Hepatocyte (in vitro differentiated cells): Measurements from ENCODE around the gene PGD. TPM values are rescaled to one million over a fixed set of nuclear protein-coding genes. Genes with fewer than 3 reads are reported as not detected.

Source experiments
- DNase-seq: peaks from one replicate; pipeline ENCODE4 v3.0.0-alpha.2; 2016; ENCODE audit warnings: low spot score
- H2AFZ ChIP-seq: fragments of 200-600 bp; sonication (generic); 2 replicates; pipeline ENCODE4 v1.6.0; 2016; ENCODE audit warnings: antibody characterized with exemption, mild to moderate bottlenecking
- H3K27ac ChIP-seq: fragments of 200-600 bp; sonication (generic); 2 replicates; pipeline ENCODE4 v1.5.1; 2016; ENCODE audit warnings: mild to moderate bottlenecking
- H3K27me3 ChIP-seq: fragments of 200-600 bp; sonication (generic); 2 replicates; pipeline ENCODE4 v1.6.1; 2016
- H3K36me3 ChIP-seq: fragments of 200-600 bp; sonication (generic); replicated peaks from 2 replicates; pipeline ENCODE4 v1.5.1; 2016; ENCODE audit warnings: low read depth; ENCODE audit not compliant: insufficient read depth
- H3K4me1 ChIP-seq: fragments of 200-600 bp; sonication (generic); 2 replicates; pipeline ENCODE4 v1.5.1; 2016; ENCODE audit warnings: mild to moderate bottlenecking, moderate library complexity; ENCODE audit not compliant: insufficient read depth
- H3K4me2 ChIP-seq: fragments of 200-600 bp; sonication (generic); 2 replicates; pipeline ENCODE4 v1.6.0; 2016
- H3K4me3 ChIP-seq: fragments of 200-600 bp; sonication (generic); 2 replicates; pipeline ENCODE4 v1.5.1; 2016; ENCODE audit warnings: mild to moderate bottlenecking
- H3K79me2 ChIP-seq: fragments of 200-600 bp; sonication (generic); 2 replicates; pipeline ENCODE4 v1.6.0; 2017; ENCODE audit warnings: mild to moderate bottlenecking
- H3K9me2 ChIP-seq: fragments of 200-600 bp; sonication (generic); replicated peaks from 2 replicates; pipeline ENCODE4 v1.6.0; 2017; ENCODE audit warnings: mild to moderate bottlenecking; ENCODE audit not compliant: insufficient read depth
- H3K9me3 ChIP-seq: fragments of 200-600 bp; sonication (generic); 2 replicates; pipeline ENCODE4 v1.5.1; 2016; ENCODE audit warnings: low read depth, mild to moderate bottlenecking
- H4K20me1 ChIP-seq: fragments of 200-600 bp; sonication (generic); 2 replicates; pipeline ENCODE4 v1.6.0; 2016; ENCODE audit warnings: mild to moderate bottlenecking; ENCODE audit not compliant: insufficient read depth, poor library complexity, severe bottlenecking
- EZH2 ChIP-seq: fragments of 200-600 bp; sonication (generic); IDR thresholded peaks from 2 replicates; pipeline ENCODE4 v1.6.1; 2016; ENCODE audit warnings: antibody characterized with exemption, mild to moderate bottlenecking, borderline replicate concordance
- EZH2phosphoT487 ChIP-seq: fragments of 200-600 bp; sonication (generic); IDR thresholded peaks from one replicate; pipeline ENCODE4 v1.6.1; 2018; ENCODE audit warnings: antibody characterized with exemption, mild to moderate bottlenecking, low read depth, moderate library complexity; ENCODE audit not compliant: unreplicated experiment, severe bottlenecking
- WGBS: methylation state at CpG from one replicate; pipeline ENCODE4 v1.1.6; 2016; ENCODE audit warnings: low lambda C conversion rate; ENCODE audit errors: missing lambda C conversion rate; 5-methylcytosine and 5-hydroxymethylcytosine counted together
- polyA plus RNA-seq: library from polyadenylated mRNA; unstranded; fragments of >200 nt; fragmentation: Nextera tagmentation; extraction: Ambion mirVana; gene quantifications from 2 replicates; pipeline ENCODE4 v1.2.1, GENCODE V29; 2016
- total RNA-seq: library from RNA; depleted of rRNA; stranded (reverse); fragments of >200 nt; gene quantifications from 2 replicates; pipeline ENCODE4 v1.2.3, GENCODE V29; 2014
- TF ChIP-seq, protein P1 (sequence below): fragments of 200-600 bp; sonication (generic); IDR thresholded peaks from 2 replicates; pipeline ENCODE4 v1.5.1; 2016; ENCODE audit warnings: antibody characterized with exemption, mild to moderate bottlenecking; ENCODE audit not compliant: poor library complexity

The PGD gene
- total and polyA plus RNA-seq, 2 experiments from 2014 or later = 86.8 to 103 TPM

DNA sequence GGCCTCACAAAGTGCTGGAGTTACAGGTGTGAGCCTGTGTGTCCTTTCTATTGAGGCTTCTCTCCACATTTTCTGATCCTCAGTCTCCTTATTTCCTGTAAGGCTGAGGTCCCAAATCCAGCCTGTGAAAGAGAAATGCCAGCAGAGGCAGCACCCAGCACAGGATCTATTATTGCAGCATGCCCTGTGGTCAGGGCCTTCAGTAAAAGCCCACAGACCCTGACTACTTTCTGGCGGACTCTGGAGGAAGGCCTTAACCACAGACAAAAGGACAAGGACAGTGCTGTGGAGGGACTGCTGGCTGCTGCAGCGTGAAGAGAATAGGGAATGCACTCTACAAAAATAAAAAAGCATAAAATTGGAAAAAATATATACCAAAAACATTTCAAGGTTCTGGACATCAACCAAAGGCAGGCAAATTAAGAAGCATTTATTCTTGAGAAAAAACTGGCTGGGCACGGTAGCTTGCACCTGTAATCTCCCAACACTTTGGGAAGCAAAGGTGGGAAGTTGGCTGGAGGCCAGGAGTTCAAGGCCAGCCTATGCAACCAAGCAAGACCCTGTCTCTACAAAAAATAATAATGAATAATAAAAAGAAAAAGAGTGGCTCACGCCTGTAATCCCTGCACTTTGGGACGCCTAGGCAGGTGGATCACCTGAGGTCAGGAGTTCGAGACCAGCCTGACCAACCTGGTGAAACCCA, 9.4 kb upstream of the PGD start:
- Histone ChIP-seq H3K4me3 (no peak overlapping the region), H3K9me2 (no peaks in the 10 kb centered on the region), H3K4me2 (no peak overlapping the region), H3K27ac (peak overlapping the region; percentile 83), H3K79me2 (no peaks in the 10 kb centered on the region), H3K4me1 (peaks cover 19% of the 10 kb centered on the region), H3K9me3 (no peaks in the 10 kb centered on the region), H2AFZ (no peak overlapping the region), H4K20me1 (no peaks in the 10 kb centered on the region), H3K36me3 (no peaks in the 10 kb centered on the region), H3K27me3 (no peaks in the 10 kb centered on the region)
- WGBS = 94% methylated on average over 6 of the region's 6 CpGs
- TF ChIP-seq, protein P1, sequence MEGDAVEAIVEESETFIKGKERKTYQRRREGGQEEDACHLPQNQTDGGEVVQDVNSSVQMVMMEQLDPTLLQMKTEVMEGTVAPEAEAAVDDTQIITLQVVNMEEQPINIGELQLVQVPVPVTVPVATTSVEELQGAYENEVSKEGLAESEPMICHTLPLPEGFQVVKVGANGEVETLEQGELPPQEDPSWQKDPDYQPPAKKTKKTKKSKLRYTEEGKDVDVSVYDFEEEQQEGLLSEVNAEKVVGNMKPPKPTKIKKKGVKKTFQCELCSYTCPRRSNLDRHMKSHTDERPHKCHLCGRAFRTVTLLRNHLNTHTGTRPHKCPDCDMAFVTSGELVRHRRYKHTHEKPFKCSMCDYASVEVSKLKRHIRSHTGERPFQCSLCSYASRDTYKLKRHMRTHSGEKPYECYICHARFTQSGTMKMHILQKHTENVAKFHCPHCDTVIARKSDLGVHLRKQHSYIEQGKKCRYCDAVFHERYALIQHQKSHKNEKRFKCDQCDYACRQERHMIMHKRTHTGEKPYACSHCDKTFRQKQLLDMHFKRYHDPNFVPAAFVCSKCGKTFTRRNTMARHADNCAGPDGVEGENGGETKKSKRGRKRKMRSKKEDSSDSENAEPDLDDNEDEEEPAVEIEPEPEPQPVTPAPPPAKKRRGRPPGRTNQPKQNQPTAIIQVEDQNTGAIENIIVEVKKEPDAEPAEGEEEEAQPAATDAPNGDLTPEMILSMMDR = no peak
- TF ChIP-seq EZH2phosphoT487 (no peak), EZH2 (no peak)
- DNase-seq = no peak

- WGBS = 97% methylated on average over 3 of the region's 3 CpGs
- peaks cover 21% of the 10 kb centered on the region for H3K79me2 ChIP-seq
Measured at GRCh38 chr1:10396870-10397269, 2.0 kb upstream of the PGD start.

DNA sequence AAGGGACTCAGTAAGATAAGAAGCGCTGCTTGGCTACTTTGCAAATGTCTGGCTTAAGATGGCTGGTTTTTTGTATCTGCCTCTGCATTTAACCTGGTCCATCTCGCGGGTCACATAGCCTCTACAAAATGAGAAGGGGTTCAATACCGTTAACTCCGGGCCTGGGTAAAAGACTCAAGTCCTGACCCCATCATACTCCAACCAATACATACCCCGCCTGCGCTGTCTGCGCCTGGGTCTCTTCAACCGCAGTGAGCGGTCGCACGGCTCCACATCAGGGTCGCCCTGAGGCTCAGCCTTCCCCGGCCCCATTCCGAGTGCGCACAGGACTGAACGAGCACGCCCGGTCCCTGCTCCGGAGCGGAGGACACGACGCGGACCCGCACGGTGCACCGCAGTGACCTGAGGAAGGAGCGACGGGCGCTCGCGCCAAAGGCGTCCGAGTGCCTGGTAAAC, 558 bp upstream of the PGD start:
- Histone ChIP-seq H3K4me3 (peak overlapping the region; percentile 59), H3K27ac (peak overlapping the region; percentile 31), H4K20me1 (no peaks in the 10 kb centered on the region), H3K4me1 (peaks cover 11% of the 10 kb centered on the region), H2AFZ (peak overlapping the region; percentile 75), H3K9me3 (no peaks in the 10 kb centered on the region), H3K9me2 (no peaks in the 10 kb centered on the region), H3K4me2 (peak overlapping the region; percentile 90), H3K36me3 (no peaks in the 10 kb centered on the region), H3K79me2 (peaks cover 29% of the 10 kb centered on the region), H3K27me3 (no peaks in the 10 kb centered on the region)
- TF ChIP-seq, protein P1 = no peak
- TF ChIP-seq EZH2 = no peak
- TF ChIP-seq EZH2phosphoT487 = no peak
- DNase-seq = no peak
- WGBS = under 1% methylated on average over 34 of the region's 34 CpGs

More at GRCh38 chr1:10396870-10397269, 2.0 kb upstream of the PGD start:
- Histone ChIP-seq H3K4me1 (peaks cover 11% of the 10 kb centered on the region), H3K9me2 (no peaks in the 10 kb centered on the region), H3K4me2 (no peak overlapping the region), H3K36me3 (no peaks in the 10 kb centered on the region), H3K27me3 (no peaks in the 10 kb centered on the region), H2AFZ (no peak overlapping the region), H3K9me3 (no peaks in the 10 kb centered on the region), H3K4me3 (no peak overlapping the region), H4K20me1 (no peaks in the 10 kb centered on the region), H3K27ac (no peak overlapping the region)
- DNase-seq = no peak
- no peak for TF ChIP-seq EZH2
- TF ChIP-seq EZH2phosphoT487 = no peak
- TF ChIP-seq, protein P1 = no peak
